Heart left ventricle (tissue), 16 donors: ENCODE results near the gene CCL1. TPM values are rescaled to one million over a fixed set of nuclear protein-coding genes. Genes with fewer than 3 reads are reported as not detected.

Experiments used
- ATAC-seq, 4 donors: fragments of 200-7000 bp; cut with Tn5 transposase; one replicate each; pipeline ENCODE4 v1.9.1; 2020 to 2022; ENCODE audit warnings: moderate library complexity in 4 of 4, mild to moderate bottlenecking in 3 of 4, moderate number of reproducible peaks in 1 of 4
- DNase-seq, 5 donors: peaks; one replicate each; pipeline ENCODE4 v3.0.0-alpha.2; 2020
- H3K27ac ChIP-seq, 12 donors: fragments of 200-600 bp; sonication (generic) in 4 of 12; one replicate each; pipeline versions ENCODE4 v1.5.0 to v1.8.0; 2016 to 2022; ENCODE audit warnings: mild to moderate bottlenecking in 2 of 12
- H3K27me3 ChIP-seq, 9 donors: fragments of 200-600 bp; sonication (generic) in 2 of 9; one replicate each; pipeline versions ENCODE4 v1.5.1 to v1.8.0; 2016 to 2022; ENCODE audit warnings: mild to moderate bottlenecking in 3 of 9
- H3K36me3 ChIP-seq, 9 donors: fragments of 200-600 bp; sonication (generic) in 2 of 9; one replicate each; pipeline versions ENCODE4 v1.5.0 to v1.8.0; 2018 to 2022; ENCODE audit warnings: mild to moderate bottlenecking in 2 of 9
- H3K4me1 ChIP-seq, 12 donors: fragments of 200-600 bp; sonication (generic) in 4 of 12; one replicate each; pipeline versions ENCODE4 v1.5.0 to v1.8.0; 2016 to 2022; ENCODE audit warnings: mild to moderate bottlenecking in 3 of 12
- H3K4me3 ChIP-seq, 12 donors: fragments of 200-600 bp; sonication (generic) in 4 of 12; one replicate each; pipeline versions ENCODE4 v1.5.0 to v1.8.0; 2017 to 2022; ENCODE audit warnings: mild to moderate bottlenecking in 9 of 12, moderate library complexity in 4 of 12
- H3K9me3 ChIP-seq, 12 donors: fragments of 200-600 bp; sonication (generic) in 4 of 12; one replicate each; pipeline versions ENCODE4 v1.5.0 to v1.8.0; 2016 to 2022; ENCODE audit warnings: mild to moderate bottlenecking in 1 of 12
- CTCF ChIP-seq, 12 donors: fragments of 200-600 bp; sonication (generic) in 4 of 12; IDR thresholded peaks; one replicate each; pipeline versions ENCODE4 v1.5.0 to v1.8.0; 2018 to 2022; ENCODE audit warnings: antibody characterized with exemption in 12 of 12, mild to moderate bottlenecking in 5 of 12
- POLR2A ChIP-seq, 2 donors: fragments of 450-650 bp; IDR thresholded peaks; one replicate each; pipeline ENCODE4 v1.6.1; 2017; ENCODE audit warnings: antibody characterized with exemption in 2 of 2, mild to moderate bottlenecking in 2 of 2, moderate library complexity in 2 of 2
- WGBS, 4 donors: extraction: QIAGEN DNeasy Blood & Tissue Kit in 2 of 4; methylation state at CpG; one replicate each; pipeline versions ENCODE4 v1.1.5 to v1.1.7; 2013 to 2018; 5-methylcytosine and 5-hydroxymethylcytosine counted together
- intact Hi-C, 10 donors: fragments of 100-400 bp; cut with DNase I; formaldehyde crosslinking; loops; one replicate each; pipeline versions ENCODE4 v1.11.1 to v1.14.2; 2022
- polyA plus RNA-seq, 2 donors: library from polyadenylated mRNA; stranded (reverse); fragments of 200-250 nt; gene quantifications; one replicate each; pipeline ENCODE4 v1.2.3, GENCODE V29; 2013
- total RNA-seq, 9 donors: library from RNA; depleted of rRNA in 2 of 9; stranded (reverse); fragments of >200 nt in 2 of 9; fragmentation: NEBNext Ultra II Directional in 3 of 9; extraction: Animal tissue kit (Norgen Biotek cat#: 25700) in 3 of 9; gene quantifications; one replicate each; pipeline versions ENCODE4 v1.1.0 to v1.2.4, GENCODE V29; 2016 to 2023
- donor health status: ischemic (EF 13 %, LVEDD 7.1; RV severe dilation, severe dysfunction).
- donor health status: healthy with polysubstance abuse.
- donor health status: DM: no; HTN: yes; CAD: no.
- donor health status: DM: no; HTN: no; CAD: no.
- donor health status: ischemic (EF 25% LVEDD 6.9; RV normal size, moderate dysfunction).
- donor health status: ischemic (EF 25% LVEDD 5.7; RV mildly dilated, moderate dysfunction).
- donor health status: healthy.
- donor health status: DM: yes; HTN: yes; CAD: no.
- donor health status: ischemic (EF 35%, LVEDD 5.7; RV mildly dilated, moderate dysfunction).
- donor health status: nonischemic (EF 11% LVEDD 7.7; RV severe dilation, severe dysfunction).
- donor health status: DM: yes; HTN: yes; CAD: no.
- donor health status: PGD.
- donor health status: ischemic (EF 29% LVEDD 5.4; RV normal size, mild dysfunction).
- donor health status: nonischemic (EF 23%, LVEDD 6.1; RV moderate dilation, normal function).

Gene CCL1
- total and polyA plus RNA-seq, 11 donors = not detected

GRCh38 chr17:34379868-34380267, 16.8 kb upstream of the CCL1 start:
- TF ChIP-seq CTCF (IDR thresholded peaks at IDR 0.05) (no peak), POLR2A (IDR thresholded peaks at IDR 0.05) (no peak)
- 74 to 82% (median 77%) methylated on average over 5 of the region's 5 CpGs for WGBS, 4 donors
- ATAC-seq (no peak), DNase-seq (no peak)
- Histone ChIP-seq H3K4me3 (no peak overlapping the region), H3K4me1 (peaks cover 0 to 43% (median 0%) of the 10 kb centered on the region in 12 donors), H3K27ac (no peak overlapping the region), H3K27me3 (peaks cover 0 to 13% (median 0%) of the 10 kb centered on the region in 9 donors), H3K9me3 (no peaks in the 10 kb centered on the region), H3K36me3 (no peaks in the 10 kb centered on the region)
- intact Hi-C loops = no loop called here

GRCh38 chr17:34378664-34379101, 15.7 kb upstream of the CCL1 start:
- 50 to 58% (median 53%) methylated on average over 6 of the region's 6 CpGs for WGBS, 4 donors
- no peak for ATAC-seq
- Histone ChIP-seq H3K4me1 (peaks cover 0 to 43% (median 0%) of the 10 kb centered on the region in 12 donors), H3K9me3 (no peaks in the 10 kb centered on the region), H3K27me3 (peaks cover 0 to 13% (median 0%) of the 10 kb centered on the region in 9 donors), H3K4me3 (peak overlapping the region in 1 of 12 donors; percentile 12), H3K27ac (peak overlapping the region in 1 of 12 donors; percentile 47), H3K36me3 (no peaks in the 10 kb centered on the region)
- intact Hi-C loops = no loop called here
- peak in 1 of 5 donors; percentile 44 for DNase-seq
- TF ChIP-seq POLR2A (IDR thresholded peaks at IDR 0.05) = no peak

- TF ChIP-seq POLR2A (IDR thresholded peaks at IDR 0.05) = no peak
- no peak for TF ChIP-seq CTCF (IDR thresholded peaks at IDR 0.05)
- Histone ChIP-seq H3K4me3 (no peak overlapping the region), H3K9me3 (no peaks in the 10 kb centered on the region), H3K27me3 (peaks cover 0 to 13% (median 0%) of the 10 kb centered on the region in 9 donors), H3K36me3 (no peaks in the 10 kb centered on the region), H3K27ac (no peak overlapping the region), H3K4me1 (peaks cover 0 to 29% (median 0%) of the 10 kb centered on the region in 12 donors)
- DNase-seq (no peak), ATAC-seq (no peak)
- intact Hi-C loops = no loop called here
- 87 to 94% (median 91%) methylated on average over 3 of the region's 3 CpGs for WGBS, 4 donors
Observed at GRCh38 chr17:34377078-34377823, 14.2 kb upstream of the CCL1 start.

DNA sequence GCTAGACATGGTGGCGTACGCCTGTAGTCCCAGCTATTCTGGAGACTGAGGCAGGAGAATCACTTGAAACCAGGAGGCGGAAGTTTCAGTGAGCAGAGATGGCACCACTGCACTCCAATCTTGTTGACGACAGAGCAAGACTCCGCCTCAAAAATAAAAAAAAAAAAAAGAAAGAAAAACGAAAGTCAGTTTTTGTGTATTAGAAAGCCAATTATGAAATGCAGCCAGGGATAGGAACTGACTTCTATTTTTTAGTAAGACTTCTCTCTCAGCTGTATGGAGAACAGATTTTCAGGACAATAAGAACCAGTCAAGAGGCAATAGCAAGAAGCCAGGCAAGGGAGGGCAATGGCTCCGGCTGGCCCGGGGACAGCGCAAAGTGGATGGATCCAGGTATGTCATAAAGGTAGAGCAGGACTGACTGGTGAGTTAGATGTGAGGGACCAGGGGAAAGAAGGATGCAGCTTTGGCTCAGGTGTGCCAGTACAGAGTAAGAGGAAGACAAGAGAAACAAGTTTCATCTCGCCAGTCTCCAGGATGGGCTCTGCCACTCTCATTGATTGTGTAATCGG, 12.5 kb upstream of the CCL1 start:
- peaks cover 0 to 4% (median 0%) of the 10 kb centered on the region in 9 donors for H3K27me3 ChIP-seq
- no peak overlapping the region for H3K4me3 ChIP-seq
- H3K36me3 ChIP-seq = no peaks in the 10 kb centered on the region
- WGBS, 4 donors = 87 to 93% (median 90%) methylated on average over 11 of the region's 11 CpGs
- TF ChIP-seq POLR2A (IDR thresholded peaks at IDR 0.05) (no peak), CTCF (IDR thresholded peaks at IDR 0.05) (no peak)
- no peak overlapping the region for H3K27ac ChIP-seq
- intact Hi-C loops = no loop called here
- ATAC-seq (no peak), DNase-seq (no peak)
- H3K9me3 ChIP-seq = no peaks in the 10 kb centered on the region
- peaks cover 0 to 37% (median 0%) of the 10 kb centered on the region in 12 donors for H3K4me1 ChIP-seq
